ENCODE data around the gene CD180. TPM values are rescaled to one million over a fixed set of nuclear protein-coding genes. Genes with fewer than 3 reads are reported as not detected.
A peak's percentile ranks its signal among the peaks of the same experiment; 100 is the strongest.

The CD180 gene
- 1 to 10 TPM in 1 of 2 donors, under 1 TPM in 1; 0.34 to 2.0 TPM for total RNA-seq
- long read RNA-seq, result 0 reads

DNA sequence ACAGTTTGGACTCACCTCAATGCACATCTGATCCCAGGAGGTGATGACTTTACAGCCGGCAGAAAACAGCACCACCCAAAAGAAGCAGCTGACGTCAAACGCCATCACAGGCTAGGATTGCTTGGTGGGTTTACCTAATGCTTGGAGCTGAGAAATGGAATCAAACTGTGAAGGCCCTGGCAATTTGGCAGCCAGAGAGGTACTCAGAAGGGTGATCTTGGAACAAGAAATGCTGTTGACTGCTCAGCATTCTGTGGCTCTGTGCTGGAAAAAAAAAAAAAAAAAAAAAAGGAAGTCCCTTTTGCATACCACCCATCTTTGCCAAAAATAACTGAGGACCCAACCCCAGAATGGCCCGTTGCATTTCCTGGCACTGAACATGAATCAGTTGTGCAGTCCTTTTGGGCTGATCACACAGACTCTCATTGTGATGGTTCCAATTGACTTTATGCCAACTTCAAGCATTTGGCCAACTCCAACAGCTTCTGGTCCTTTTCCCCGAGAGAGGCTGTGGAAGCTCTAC is at the start of gene CD180:
Gene CD180, minus strand, starts transcription at position 263 of the 523 bp plus-strand sequence. Its CDS starts 158 bp downstream, at position 105.
- no peak for DNase-seq
- intact Hi-C loops (cut with DNase I, micrococcal nuclease), result no loop called here
- no peak for ATAC-seq

DNA sequence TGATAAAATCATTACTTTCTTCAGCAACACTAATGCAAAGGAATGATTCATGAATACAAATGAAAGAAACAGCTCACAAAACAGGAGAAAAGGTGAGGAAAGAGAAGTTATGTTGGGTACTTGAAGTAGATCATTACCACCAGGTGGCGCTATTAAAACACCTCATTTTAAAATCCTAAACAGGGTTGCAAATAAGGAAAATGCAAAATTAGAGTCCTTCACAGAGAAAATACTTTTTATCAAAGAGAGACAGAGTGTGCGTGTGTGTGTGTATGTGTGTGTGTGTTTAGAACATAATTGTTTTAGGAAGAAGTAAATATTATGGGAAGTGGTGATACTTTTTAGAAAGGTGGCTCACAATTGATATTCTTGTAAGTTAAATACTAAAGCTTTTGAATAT is 49.5 kb upstream of the CD180 start:
- intact Hi-C loops (cut with DNase I, micrococcal nuclease), result loop anchor here in 1 of 2 donors (5.0 kb wide), 1 partner anchor 1006 kb away; no protein-coding TSS in a partner anchor
- DNase-seq (no peak), ATAC-seq (peak; percentile 60)

DNA sequence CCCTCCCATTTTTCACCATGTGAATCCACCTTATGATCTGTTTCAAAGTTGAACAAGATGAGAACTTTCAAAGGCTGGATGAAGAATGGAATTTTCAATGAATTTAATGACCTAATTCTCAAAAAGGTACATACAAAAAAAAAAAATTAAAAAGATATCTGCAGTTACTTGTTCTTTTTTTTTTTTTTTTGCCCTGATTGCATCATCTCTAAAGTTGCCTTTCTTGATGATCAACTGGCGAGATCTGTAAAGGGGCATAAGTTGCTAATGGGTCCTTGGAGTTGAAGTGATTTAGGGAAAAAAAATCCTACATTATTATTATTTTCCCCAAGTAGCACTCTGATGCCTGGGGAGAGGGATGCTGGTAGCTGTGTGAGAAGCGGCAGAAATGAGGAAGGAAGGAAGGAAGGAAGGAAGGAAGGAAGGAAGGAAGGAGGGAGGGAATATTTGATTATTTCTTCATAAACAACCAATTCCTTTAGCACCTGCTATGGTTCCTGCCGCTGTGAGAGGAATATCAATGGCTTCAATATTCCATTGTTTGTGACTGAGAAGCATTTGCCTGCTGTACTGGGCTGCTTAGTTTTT is 48.8 kb upstream of the CD180 start:
- ATAC-seq (no peak), DNase-seq (no peak)
- intact Hi-C loops (cut with DNase I, micrococcal nuclease), result loop anchor here in 1 of 2 donors (5.0 kb wide), 1 partner anchor 1007 kb away; no protein-coding TSS in a partner anchor

DNA sequence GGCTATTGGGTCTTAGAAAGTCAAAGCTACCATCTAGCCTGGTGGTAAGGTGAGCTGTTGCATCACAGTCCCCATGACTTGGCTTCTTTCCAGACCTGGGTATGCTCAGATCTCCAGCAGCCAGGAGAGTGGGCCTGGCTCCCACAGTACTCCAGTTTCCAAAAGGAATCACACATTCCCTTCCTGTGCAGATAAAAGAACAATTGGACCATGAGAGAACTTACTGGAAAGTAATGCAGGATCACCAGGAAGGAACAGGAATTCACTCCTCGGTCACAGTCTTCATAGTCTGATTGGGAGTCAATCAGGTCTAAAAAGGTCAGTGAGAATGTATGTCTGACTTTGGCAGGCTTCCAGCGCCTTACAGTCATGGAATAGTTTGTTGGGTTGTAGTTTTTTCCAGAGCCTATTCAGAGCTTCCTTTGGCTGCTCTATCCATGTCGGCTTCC is 47.8 kb upstream of the CD180 start:
- no peak for DNase-seq
- intact Hi-C loops (cut with DNase I, micrococcal nuclease), result no loop called here
- no peak for ATAC-seq

DNA sequence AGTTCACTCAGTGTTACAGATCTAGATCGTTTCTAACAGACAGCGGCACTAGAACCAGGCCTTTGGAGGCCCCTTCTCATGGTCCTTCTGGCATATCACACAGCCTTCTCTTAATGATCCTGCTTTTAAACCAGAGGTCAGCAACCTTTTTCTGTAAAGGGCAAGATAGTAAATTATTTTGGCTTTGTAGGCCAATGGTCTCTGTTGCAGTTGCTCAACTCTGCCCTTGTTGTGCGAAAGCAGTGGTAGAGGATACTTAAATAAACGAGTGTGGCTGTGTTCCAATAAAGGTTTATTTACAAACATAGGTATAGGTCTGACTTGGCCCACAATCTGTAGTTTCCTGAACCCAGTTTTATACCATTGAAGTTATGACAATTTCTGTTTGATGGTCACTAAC is 47.3 kb upstream of the CD180 start:
- intact Hi-C loops (cut with DNase I, micrococcal nuclease), result no loop called here
- ATAC-seq, result no peak
- DNase-seq, result no peak

GRCh38 chr5:67243349-67243748 is 46.8 kb upstream of the CD180 start:
- intact Hi-C loops (cut with DNase I, micrococcal nuclease), result no loop called here

DNA sequence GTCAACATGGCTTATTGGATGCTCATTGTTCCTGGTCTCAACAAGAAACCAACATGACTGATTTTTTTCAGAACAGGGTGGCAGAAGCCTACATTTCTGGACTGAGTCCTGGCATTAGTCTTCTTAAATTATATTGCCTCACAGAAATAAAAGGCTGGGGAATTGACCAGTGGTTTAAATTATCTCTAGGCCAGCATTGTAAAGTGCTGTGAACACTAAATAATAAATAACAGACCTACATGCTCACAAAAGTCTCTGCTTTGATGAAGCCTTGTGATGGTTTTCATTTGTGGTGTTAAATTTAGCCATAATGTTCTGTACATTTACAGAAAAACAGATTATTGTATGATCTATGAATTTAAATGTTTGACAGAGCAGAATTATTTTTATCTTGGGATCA is 44.7 kb upstream of the CD180 start:
- DNase-seq (no peak), ATAC-seq (no peak)
- intact Hi-C loops (cut with DNase I, micrococcal nuclease), result no loop called here

More at GRCh38 chr5:67243349-67243748, 46.8 kb upstream of the CD180 start:
- no peak for ATAC-seq
- no peak for DNase-seq

GRCh38 chr5:67240846-67241245 is 44.2 kb upstream of the CD180 start:
- no peak for ATAC-seq
- intact Hi-C loops (cut with DNase I, micrococcal nuclease), result no loop called here
- no peak for DNase-seq

- DNase-seq, result no peak
- no peak for ATAC-seq
- intact Hi-C loops (cut with DNase I, micrococcal nuclease), result no loop called here
Observed at GRCh38 chr5:67240065-67240464, 43.5 kb upstream of the CD180 start.

- intact Hi-C loops (cut with DNase I, micrococcal nuclease), result no loop called here
- DNase-seq (no peak), ATAC-seq (no peak)
Observed at GRCh38 chr5:67238191-67238590, 41.6 kb upstream of the CD180 start.

- intact Hi-C loops (cut with DNase I, micrococcal nuclease), result no loop called here
- DNase-seq (no peak), ATAC-seq (no peak)
Observed at GRCh38 chr5:67235399-67236110, 39.0 kb upstream of the CD180 start.

DNA sequence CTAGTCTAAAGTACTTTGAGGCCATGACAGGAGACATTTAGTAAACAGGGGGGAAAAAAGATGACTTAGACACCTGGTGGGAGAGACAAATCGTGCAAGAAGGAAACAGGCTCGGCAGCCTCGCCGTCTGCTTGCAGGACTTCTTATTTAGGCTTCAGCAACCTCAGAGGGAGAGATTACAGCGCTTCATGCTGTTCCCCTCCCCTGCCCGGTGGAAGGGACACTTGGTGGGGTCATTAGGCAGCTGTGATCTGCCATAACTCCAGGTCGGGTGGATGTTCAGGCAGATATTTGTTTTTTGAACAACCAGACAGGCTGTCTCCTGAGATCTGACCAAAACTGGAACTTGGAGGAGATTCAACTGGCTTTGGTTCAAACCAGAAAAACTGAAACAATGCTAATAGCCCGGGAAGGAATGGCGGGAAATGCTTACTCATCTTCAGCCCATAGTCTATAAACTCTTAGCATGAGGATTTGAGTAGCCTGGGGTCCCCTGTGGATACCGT is 38.1 kb upstream of the CD180 start:
- intact Hi-C loops (cut with DNase I, micrococcal nuclease), result no loop called here
- DNase-seq (no peak), ATAC-seq (peak; percentile 28)

DNA sequence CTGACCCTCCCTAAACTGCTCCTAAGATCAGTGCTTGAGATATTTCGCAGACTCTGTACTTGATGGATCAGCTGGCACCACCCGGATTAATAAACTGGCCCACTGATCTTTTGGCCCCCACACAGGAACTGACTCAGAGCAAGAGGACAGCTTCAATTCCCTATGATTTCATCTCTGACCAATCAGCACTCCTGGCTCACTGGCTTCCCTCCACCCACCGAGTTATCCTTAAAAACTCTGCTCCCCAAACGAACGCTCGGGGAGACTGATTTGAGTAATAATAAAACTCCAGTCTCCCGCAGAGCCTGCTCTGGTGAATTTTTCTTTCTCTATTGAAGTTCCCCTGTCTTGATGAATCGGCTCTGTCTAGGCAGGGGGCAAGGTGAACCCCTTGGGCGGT is 36.5 kb upstream of the CD180 start:
- no peak for ATAC-seq
- DNase-seq, result no peak
- intact Hi-C loops (cut with DNase I, micrococcal nuclease), result no loop called here

GRCh38 chr5:67223211-67223610 is 26.6 kb upstream of the CD180 start:
- intact Hi-C loops (cut with DNase I, micrococcal nuclease), result no loop called here
- ATAC-seq, result no peak
- DNase-seq, result no peak

DNA sequence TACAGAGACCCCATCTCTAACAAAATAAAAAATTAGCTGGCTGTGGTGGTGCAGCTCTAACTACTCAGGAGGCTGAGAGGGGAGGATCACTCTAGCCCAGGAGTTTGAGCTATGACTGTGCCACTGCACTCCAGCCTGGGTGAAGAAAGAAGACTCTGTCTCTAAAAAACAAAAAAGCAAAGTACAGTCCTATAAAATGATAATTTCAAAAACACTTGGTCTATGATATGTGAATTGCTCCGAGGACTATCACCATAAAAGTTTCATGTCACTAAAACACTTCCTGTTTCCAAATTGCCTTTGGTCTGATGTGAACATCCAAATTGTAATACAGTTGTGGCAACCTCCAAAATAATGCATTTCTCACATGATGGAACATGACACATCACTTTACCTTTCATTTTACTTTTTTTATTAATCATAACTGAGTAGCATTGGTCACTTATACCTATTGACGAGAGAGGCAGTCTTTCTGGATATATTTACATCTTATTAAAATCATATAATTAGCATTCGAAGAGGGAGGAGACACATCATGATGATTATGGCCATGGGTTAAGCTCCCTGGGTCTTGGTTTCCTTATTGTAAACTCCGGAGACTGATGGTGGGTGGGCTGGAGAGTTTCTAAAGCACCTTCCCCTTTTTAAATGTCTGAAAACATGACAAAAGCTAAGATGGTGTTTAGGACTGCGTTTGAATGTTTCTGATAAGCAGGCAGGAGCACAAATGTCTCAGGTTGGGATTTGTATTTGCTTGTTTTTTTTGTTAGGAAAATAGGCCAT is 25.8 kb upstream of the CD180 start:
- DNase-seq (no peak), ATAC-seq (peak; percentile 34)
- intact Hi-C loops (cut with DNase I, micrococcal nuclease), result no loop called here

GRCh38 chr5:67221487-67222242 is 25.1 kb upstream of the CD180 start:
- intact Hi-C loops (cut with DNase I, micrococcal nuclease), result no loop called here
- no peak for DNase-seq
- ATAC-seq, result no peak

GRCh38 chr5:67216564-67216963 is 20.0 kb upstream of the CD180 start:
- intact Hi-C loops (cut with DNase I, micrococcal nuclease), result no loop called here
- no peak for DNase-seq
- ATAC-seq, result no peak
